ENCODE measurements around the gene ASPG. TPM values are rescaled to one million over a fixed set of nuclear protein-coding genes. Genes with fewer than 3 reads are reported as not detected.

The ASPG gene
- total RNA-seq, 2 experiments from 2014 or later: not detected

DNA sequence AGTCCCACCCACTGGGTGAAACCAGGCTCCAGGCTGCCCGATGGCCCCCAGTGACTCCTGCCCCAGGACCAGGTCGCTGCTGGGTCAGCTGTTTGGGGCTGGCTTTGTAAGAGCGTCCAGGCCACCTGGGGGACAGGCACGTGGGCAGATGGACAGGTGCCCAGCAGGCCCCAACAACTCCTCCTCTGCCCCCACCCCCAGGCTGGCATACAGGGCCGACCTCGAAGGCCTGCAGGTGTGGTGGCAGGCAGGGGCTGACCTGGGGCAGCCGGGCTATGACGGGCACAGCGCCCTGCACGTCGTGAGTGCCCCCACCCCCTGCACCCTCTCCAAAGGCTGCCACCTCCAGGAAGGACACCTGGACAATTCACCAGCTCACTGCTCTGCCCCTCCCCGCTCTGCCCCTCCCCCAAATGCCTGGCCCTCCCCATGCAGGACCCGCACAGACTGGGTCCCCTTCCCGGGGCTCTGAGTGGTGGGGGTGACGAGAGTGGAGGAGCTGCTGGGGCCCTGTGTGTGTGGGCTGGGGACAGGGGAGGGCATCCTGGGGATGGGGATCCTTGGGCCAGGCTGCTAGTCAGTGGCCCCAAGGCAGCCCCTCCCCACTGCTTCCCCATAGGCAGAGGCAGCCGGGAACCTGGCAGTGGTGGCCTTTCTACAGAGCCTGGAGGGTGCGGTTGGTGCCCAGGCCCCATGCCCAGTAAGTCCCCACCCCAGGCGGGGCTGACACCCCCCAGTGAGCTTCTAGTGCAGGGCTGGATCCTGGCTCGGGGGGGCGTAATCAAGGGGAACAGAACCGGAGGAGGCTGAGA lies 26.0 kb downstream of the ASPG start:
- Mint-ChIP-seq H3K27me3 (ENCODE audit: low read depth) (peaks cover 12% of the 10 kb centered on the region), H3K36me3 (ENCODE audit: low read depth) (no peaks in the 10 kb centered on the region), H3K9me3 (ENCODE audit: insufficient read depth) (no peaks in the 10 kb centered on the region), H3K4me1 (ENCODE audit: low read depth) (no peaks in the 10 kb centered on the region), H3K4me3 (no peak overlapping the region), H3K27ac (no peak overlapping the region)
- POLR2A ChIA-PET: no interaction called here
- CTCF ChIA-PET: no interaction called here
- ATAC-seq (no peak), DNase-seq (no peak)

GRCh38 chr14:104112113-104112505 lies 26.6 kb downstream of the ASPG start:
- Mint-ChIP-seq H3K27ac (no peak overlapping the region), H3K4me1 (ENCODE audit: low read depth) (no peaks in the 10 kb centered on the region), H3K36me3 (ENCODE audit: low read depth) (no peaks in the 10 kb centered on the region), H3K4me3 (no peak overlapping the region), H3K9me3 (ENCODE audit: insufficient read depth) (no peaks in the 10 kb centered on the region), H3K27me3 (ENCODE audit: low read depth) (peaks cover 12% of the 10 kb centered on the region)
- POLR2A ChIA-PET: no interaction called here
- no peak for ATAC-seq
- CTCF ChIA-PET: no interaction called here
- DNase-seq: no peak

- DNase-seq (no peak), ATAC-seq (no peak)
- Mint-ChIP-seq H3K4me3 (no peak overlapping the region), H3K27me3 (ENCODE audit: low read depth) (peaks cover 15% of the 10 kb centered on the region), H3K9me3 (ENCODE audit: insufficient read depth) (no peaks in the 10 kb centered on the region), H3K36me3 (ENCODE audit: low read depth) (no peaks in the 10 kb centered on the region), H3K27ac (no peak overlapping the region), H3K4me1 (ENCODE audit: low read depth) (no peaks in the 10 kb centered on the region)
- POLR2A ChIA-PET: no interaction called here
- CTCF ChIA-PET: no interaction called here
Observed at GRCh38 chr14:104112609-104113571, 27.4 kb downstream of the ASPG start.

DNA sequence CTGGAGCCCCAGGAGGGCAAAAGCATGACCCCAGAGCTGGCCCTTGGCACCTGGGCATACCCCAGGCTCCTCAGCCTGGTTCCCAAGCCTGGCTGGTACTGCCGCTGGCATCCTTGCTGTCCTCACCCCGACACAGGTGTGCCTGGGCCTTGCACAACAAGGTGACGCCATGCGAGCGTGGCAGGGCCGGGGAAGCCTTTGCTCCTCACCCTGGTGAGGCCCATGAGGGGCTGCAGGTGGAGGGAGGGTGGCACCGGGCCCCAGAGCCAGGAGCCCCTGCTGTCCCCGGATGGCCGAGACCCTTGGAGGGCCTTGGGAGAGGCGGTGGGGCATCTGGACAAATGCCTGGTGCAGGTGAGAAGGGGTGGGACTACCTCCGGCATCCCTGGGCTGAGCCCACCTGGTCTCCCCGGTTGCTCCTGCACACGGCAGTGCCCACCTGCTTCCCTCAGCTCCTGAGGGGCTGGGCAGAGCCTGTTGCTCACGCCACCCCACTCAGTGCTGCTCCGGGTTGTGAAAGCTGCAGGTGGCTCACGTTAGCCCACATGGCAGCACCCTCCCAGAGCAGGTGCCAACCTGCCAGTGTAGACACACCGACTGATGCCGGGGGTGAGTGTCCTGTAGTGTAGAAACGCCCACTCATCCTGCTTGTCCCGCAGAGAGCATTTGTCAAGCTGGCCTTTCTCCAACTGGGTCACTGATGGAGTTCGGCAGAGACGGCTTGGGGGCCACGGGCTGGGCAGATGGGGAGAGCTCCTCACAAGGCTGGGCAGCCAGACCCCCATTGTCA lies 28.3 kb downstream of the ASPG start:
- Mint-ChIP-seq H3K27me3 (ENCODE audit: low read depth) (peaks cover 23% of the 10 kb centered on the region), H3K9me3 (ENCODE audit: insufficient read depth) (no peaks in the 10 kb centered on the region), H3K36me3 (ENCODE audit: low read depth) (no peaks in the 10 kb centered on the region), H3K4me3 (no peak overlapping the region), H3K27ac (no peak overlapping the region), H3K4me1 (ENCODE audit: low read depth) (no peaks in the 10 kb centered on the region)
- ATAC-seq: no peak
- CTCF ChIA-PET: interaction anchor here (1.4 kb wide), 1 partner anchor 36 kb away, joined by 6 read pairs; no protein-coding TSS in a partner anchor
- no peak for DNase-seq
- POLR2A ChIA-PET: no interaction called here

GRCh38 chr14:104114421-104115130 lies 29.1 kb downstream of the ASPG start:
- H3K27me3 Mint-ChIP-seq (ENCODE audit: low read depth): peaks cover 26% of the 10 kb centered on the region
- no peak overlapping the region for H3K27ac Mint-ChIP-seq
- ATAC-seq: no peak
- POLR2A ChIA-PET: no interaction called here
- no peaks in the 10 kb centered on the region for H3K9me3 Mint-ChIP-seq (ENCODE audit: insufficient read depth)
- no peaks in the 10 kb centered on the region for H3K36me3 Mint-ChIP-seq (ENCODE audit: low read depth)
- CTCF ChIA-PET: interaction anchor here (1.4 kb wide), 2 partner anchors 23 to 37 kb away, joined by 4 to 6 read pairs; no protein-coding TSS in a partner anchor
- H3K4me3 Mint-ChIP-seq: no peak overlapping the region
- no peaks in the 10 kb centered on the region for H3K4me1 Mint-ChIP-seq (ENCODE audit: low read depth)
- no peak for DNase-seq

DNA sequence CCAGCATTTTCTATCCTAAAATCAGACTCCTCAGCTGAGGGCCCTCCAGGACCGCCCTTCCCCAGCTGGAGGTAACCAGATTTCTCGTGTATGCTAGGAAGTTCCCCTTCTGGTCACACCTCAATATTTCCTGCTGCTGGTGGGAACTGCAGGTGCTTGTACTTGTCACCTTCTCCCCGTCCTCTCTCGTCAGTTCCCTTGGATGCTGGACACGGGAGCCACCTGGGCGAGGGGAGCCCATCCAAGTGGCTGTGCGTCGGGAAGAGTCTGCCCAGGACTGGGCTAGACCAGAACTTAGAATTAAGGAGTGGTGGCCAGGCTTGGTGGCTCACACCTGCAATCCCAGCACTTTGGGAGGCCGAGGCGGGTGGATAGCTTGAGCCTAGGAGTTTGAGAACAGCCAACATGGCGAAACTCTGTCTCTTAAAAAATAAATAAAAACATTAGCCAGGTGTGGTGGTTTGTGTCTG lies 29.7 kb downstream of the ASPG start:
- Mint-ChIP-seq H3K36me3 (ENCODE audit: low read depth) (no peaks in the 10 kb centered on the region), H3K27me3 (ENCODE audit: low read depth) (peaks cover 28% of the 10 kb centered on the region), H3K27ac (no peak overlapping the region), H3K4me1 (ENCODE audit: low read depth) (no peaks in the 10 kb centered on the region), H3K4me3 (no peak overlapping the region), H3K9me3 (ENCODE audit: insufficient read depth) (no peaks in the 10 kb centered on the region)
- CTCF ChIA-PET: interaction anchor here (1.4 kb wide), 2 partner anchors 22 to 38 kb away, joined by 4 to 6 read pairs; no protein-coding TSS in a partner anchor
- ATAC-seq (no peak), DNase-seq (no peak)
- POLR2A ChIA-PET: no interaction called here

DNA sequence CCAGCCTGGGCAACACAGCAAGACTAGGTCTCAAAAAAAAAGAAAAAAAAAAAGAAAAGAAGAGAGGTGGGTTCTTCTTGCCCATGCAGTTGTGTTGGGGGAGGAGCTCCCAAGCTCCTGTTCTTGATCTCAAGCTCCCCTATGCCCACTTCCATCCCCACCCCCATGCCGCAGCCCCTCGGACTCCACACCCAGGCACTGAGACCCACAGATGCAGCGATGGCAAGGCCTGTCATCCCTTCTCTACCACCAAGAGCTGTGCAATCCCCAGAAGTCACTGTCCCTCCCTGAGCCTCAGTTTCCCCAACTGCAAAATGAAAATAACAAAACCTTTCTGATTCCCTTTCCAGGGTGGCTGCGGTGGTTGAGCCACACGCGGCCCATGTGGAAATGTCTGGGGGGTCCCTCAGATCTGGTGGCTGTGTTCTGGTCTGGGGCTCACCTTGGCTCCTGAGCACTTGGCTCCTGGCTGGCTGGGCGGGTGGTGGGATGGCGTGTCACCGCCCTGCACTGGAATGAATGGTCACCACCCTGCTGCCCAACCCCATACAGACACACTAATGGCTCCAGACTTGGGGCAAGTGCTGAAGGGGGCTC lies 30.3 kb downstream of the ASPG start:
- Mint-ChIP-seq H3K27ac (no peak overlapping the region), H3K4me3 (no peak overlapping the region), H3K4me1 (ENCODE audit: low read depth) (no peaks in the 10 kb centered on the region), H3K27me3 (ENCODE audit: low read depth) (peaks cover 28% of the 10 kb centered on the region), H3K36me3 (ENCODE audit: low read depth) (no peaks in the 10 kb centered on the region), H3K9me3 (ENCODE audit: insufficient read depth) (no peaks in the 10 kb centered on the region)
- DNase-seq (no peak), ATAC-seq (no peak)
- CTCF ChIA-PET: interaction anchor here (1.4 kb wide), 1 partner anchor 22 kb away, joined by 4 read pairs; no protein-coding TSS in a partner anchor
- POLR2A ChIA-PET: no interaction called here

GRCh38 chr14:104116288-104116755 lies 30.8 kb downstream of the ASPG start:
- Mint-ChIP-seq H3K9me3 (ENCODE audit: insufficient read depth) (no peaks in the 10 kb centered on the region), H3K4me1 (ENCODE audit: low read depth) (no peaks in the 10 kb centered on the region), H3K27ac (no peak overlapping the region), H3K27me3 (ENCODE audit: low read depth) (peaks cover 28% of the 10 kb centered on the region), H3K4me3 (no peak overlapping the region), H3K36me3 (ENCODE audit: low read depth) (no peaks in the 10 kb centered on the region)
- ChIA-PET POLR2A (no interaction called here), CTCF (no interaction called here)
- ATAC-seq: no peak
- no peak for DNase-seq

- Mint-ChIP-seq H3K36me3 (ENCODE audit: low read depth) (no peaks in the 10 kb centered on the region), H3K4me3 (no peak overlapping the region), H3K4me1 (ENCODE audit: low read depth) (no peaks in the 10 kb centered on the region), H3K27me3 (ENCODE audit: low read depth) (peaks cover 28% of the 10 kb centered on the region), H3K9me3 (ENCODE audit: insufficient read depth) (no peaks in the 10 kb centered on the region), H3K27ac (no peak overlapping the region)
- ATAC-seq: no peak
- ChIA-PET CTCF (no interaction called here), POLR2A (no interaction called here)
- DNase-seq: no peak
Observed at GRCh38 chr14:104116756-104117340, 31.3 kb downstream of the ASPG start.

GRCh38 chr14:104117341-104118005 lies 32.0 kb downstream of the ASPG start:
- POLR2A ChIA-PET: no interaction called here
- Mint-ChIP-seq H3K9me3 (ENCODE audit: insufficient read depth) (no peaks in the 10 kb centered on the region), H3K27me3 (ENCODE audit: low read depth) (peaks cover 28% of the 10 kb centered on the region), H3K4me3 (no peak overlapping the region), H3K4me1 (ENCODE audit: low read depth) (no peaks in the 10 kb centered on the region), H3K27ac (no peak overlapping the region), H3K36me3 (ENCODE audit: low read depth) (no peaks in the 10 kb centered on the region)
- no peak for DNase-seq
- CTCF ChIA-PET: no interaction called here
- ATAC-seq: no peak

All from activated CD8-positive, alpha-beta T cell treated with anti-CD3 and anti-CD28 coated beads, Interleukin-2, amount 10 ng/mL, durations not matched to agents 7 days and 5 days (primary cell).